T-cell (primary cell): ENCODE results near the gene KCNK4. TPM values are rescaled to one million over a fixed set of nuclear protein-coding genes. Genes with fewer than 3 reads are reported as not detected.

Source experiments
- ATAC-seq, 4 experiments: fragments of 200-7000 bp in 3 of 4; fragments of 150-1000 bp in 1 of 4; cut with Tn5 transposase; replicated peaks in 1 of 4; 1 replicate in 3 of 4; 2 replicates in 1 of 4; pipeline ENCODE4 v1.10.0; 2021; ENCODE audit warnings: moderate library complexity in 3 of 4, mild to moderate bottlenecking in 2 of 4, moderate number of reproducible peaks in 1 of 4
- CTCF ChIA-PET, 2 donors: fragments of 300-600 bp; sonication (Branson Sonifier 250); formaldehyde crosslinking; loops; one replicate each; lab custom pipeline; 2022; ENCODE audit warnings: antibody characterized with exemption in 2 of 2; lab: Charles Lee
- POLR2A ChIA-PET, 2 donors: fragments of 300-600 bp; sonication (Branson Sonifier 250); formaldehyde crosslinking; loops; one replicate each; lab custom pipeline; 2022; ENCODE audit warnings: antibody characterized with exemption in 2 of 2; lab: Charles Lee
- DNase-seq, 35 experiments: peaks; one replicate each; pipeline versions ENCODE4 v3.0.0 to v3.0.0-alpha.2; 2013 to 2023
- H3K27ac ChIP-seq: one replicate; pipeline ENCODE4 v1.5.1; 2013; ENCODE audit warnings: low read length
- H3K27me3 ChIP-seq, 2 experiments: replicated peaks in 1 of 2; 1 replicate in 1 of 2; 2 replicates in 1 of 2; pipeline versions ENCODE4 v1.6.1 to v1.7.0; 2013; ENCODE audit warnings: low read length in 1 of 2, mixed read lengths in 1 of 2; ENCODE audit not compliant: control insufficient read depth in 2 of 2, insufficient read depth in 2 of 2; ENCODE audit errors: extremely low read depth in 1 of 2
- H3K36me3 ChIP-seq, 2 donors: 1 replicate in 1 of 2; 2 replicates in 1 of 2; pipeline versions ENCODE4 v1.6.1 to v1.7.0; 2013; ENCODE audit warnings: low read length in 1 of 2; ENCODE audit not compliant: control insufficient read depth in 2 of 2, insufficient read depth in 1 of 2; ENCODE audit errors: extremely low read depth in 1 of 2
- H3K4me1 ChIP-seq, 2 experiments: 1 replicate in 1 of 2; 2 replicates in 1 of 2; pipeline versions ENCODE4 v1.6.1 to v1.7.0; 2013; ENCODE audit warnings: low read length in 2 of 2, mixed read lengths in 1 of 2; ENCODE audit not compliant: insufficient read depth in 2 of 2, control insufficient read depth in 1 of 2; ENCODE audit errors: extremely low read depth in 1 of 2
- H3K4me3 ChIP-seq, 2 donors: 1 replicate in 1 of 2; 2 replicates in 1 of 2; pipeline versions ENCODE4 v1.5.1 to v1.7.0; 2013; ENCODE audit warnings: mild to moderate bottlenecking in 2 of 2, low read length in 1 of 2, moderate library complexity in 1 of 2; ENCODE audit not compliant: control insufficient read depth in 1 of 2; ENCODE audit errors: extremely low read depth in 1 of 2
- H3K9me3 ChIP-seq: 2 replicates; pipeline ENCODE4 v1.7.0; 2013
- H3K27ac Mint-ChIP-seq, 2 donors: one replicate each; pipeline ENCODE4 v1.8.0; 2020 to 2021; ENCODE audit warnings: mild to moderate bottlenecking in 2 of 2, mixed read lengths in 2 of 2
- H3K27me3 Mint-ChIP-seq, 2 donors: one replicate each; pipeline ENCODE4 v1.8.0; 2021 to 2022; ENCODE audit warnings: mixed read lengths in 2 of 2
- H3K36me3 Mint-ChIP-seq: one replicate; pipeline ENCODE4 v1.8.0; 2021; ENCODE audit warnings: mixed read lengths
- H3K4me1 Mint-ChIP-seq, 3 donors: one replicate each; pipeline ENCODE4 v1.8.0; 2020 to 2022; ENCODE audit warnings: mixed read lengths in 3 of 3, mild to moderate bottlenecking in 1 of 3
- H3K4me3 Mint-ChIP-seq, 3 donors: one replicate each; pipeline ENCODE4 v1.8.0; 2020 to 2022; ENCODE audit warnings: mild to moderate bottlenecking in 3 of 3, mixed read lengths in 3 of 3, moderate library complexity in 3 of 3
- H3K9me3 Mint-ChIP-seq, 3 donors: one replicate each; pipeline ENCODE4 v1.8.0; 2020 to 2022; ENCODE audit warnings: mixed read lengths in 3 of 3
- WGBS: methylation state at CpG from one replicate; pipeline ENCODE4 v1.1.5; 2013; ENCODE audit warnings: missing lambda C conversion rate; ENCODE audit not compliant: insufficient coverage; 5-methylcytosine and 5-hydroxymethylcytosine counted together
- total RNA-seq, 35 experiments: library from RNA in 6 of 35; stranded (reverse) in 6 of 35; fragments of 120-200 nt in 1 of 35; gene quantifications; one replicate each; pipeline versions ENCODE4 v1.2.1 to v1.2.4 and lab custom pipeline; 2013 to 2026

The KCNK4 gene
- total RNA-seq, 5 donors from 2014 or later (not counting 1 experiment from before 2014, with no cell fraction given) = 0.22 to 0.35 (median 0.33) TPM; not detected in 2

DNA sequence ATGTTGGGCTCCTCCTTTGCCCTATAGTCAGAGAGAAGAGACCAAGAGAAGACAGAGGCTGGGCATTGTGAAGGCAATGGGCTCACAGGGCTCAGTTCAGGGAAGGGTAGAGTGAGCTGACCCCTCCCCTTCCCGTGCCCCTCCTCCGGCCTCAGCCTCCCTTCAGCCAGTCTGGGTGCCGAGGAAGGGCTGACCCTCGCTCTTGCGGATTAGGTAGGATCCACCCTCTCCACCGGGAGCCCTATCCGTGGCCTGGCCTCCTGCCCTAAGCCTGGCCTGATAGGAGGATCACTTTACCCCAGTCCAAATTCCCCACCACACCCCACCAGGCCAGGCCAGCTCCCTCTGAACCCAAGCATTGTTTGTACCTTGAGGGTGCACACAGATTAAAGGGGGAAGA, 42.5 kb upstream of the KCNK4 start:
- Histone ChIP-seq H3K9me3 (no peaks in the 10 kb centered on the region), H3K4me3 (no peak overlapping the region), H3K27me3 (peaks cover 0 to 17% of the 10 kb centered on the region in 2 experiments), H3K36me3 (peaks cover under 1 to 7% of the 10 kb centered on the region in 2 donors), H3K27ac (no peak overlapping the region), H3K4me1 (peaks cover 11 to 61% of the 10 kb centered on the region in 2 experiments)
- no peak for ATAC-seq
- 87% methylated on average over 7 of the region's 7 CpGs for WGBS
- ChIA-PET POLR2A (no interaction called here), CTCF (no interaction called here)
- H3K27ac Mint-ChIP-seq = no peak overlapping the region
- no peaks in the 10 kb centered on the region for H3K36me3 Mint-ChIP-seq
- no peak for DNase-seq
- H3K4me3 Mint-ChIP-seq = peak overlapping the region in 2 of 3 donors; percentile 76 to 89
- no peaks in the 10 kb centered on the region for H3K27me3 Mint-ChIP-seq
- no peaks in the 10 kb centered on the region for H3K9me3 Mint-ChIP-seq
- peaks cover 30 to 39% (median 31%) of the 10 kb centered on the region in 3 donors for H3K4me1 Mint-ChIP-seq

- peaks cover 25 to 34% (median 28%) of the 10 kb centered on the region in 3 donors for H3K4me1 Mint-ChIP-seq
- Histone ChIP-seq H3K36me3 (peaks cover 0 to 3% of the 10 kb centered on the region in 2 donors), H3K4me1 (peaks cover 11 to 61% of the 10 kb centered on the region in 2 experiments), H3K27me3 (peaks cover 0 to 17% of the 10 kb centered on the region in 2 experiments), H3K4me3 (no peak overlapping the region), H3K27ac (no peak overlapping the region), H3K9me3 (no peaks in the 10 kb centered on the region)
- no peaks in the 10 kb centered on the region for H3K36me3 Mint-ChIP-seq
- H3K27ac Mint-ChIP-seq = no peak overlapping the region
- ChIA-PET POLR2A (no interaction called here), CTCF (interaction anchor here in 1 of 2 donors (0.6 to 2.0 kb wide), 2 partner anchors 34 to 55 kb away, joined by 5 to 7 read pairs; no protein-coding TSS in a partner anchor)
- H3K9me3 Mint-ChIP-seq = no peaks in the 10 kb centered on the region
- H3K27me3 Mint-ChIP-seq = no peaks in the 10 kb centered on the region
- no peak for DNase-seq
- no peak for ATAC-seq
- 89% methylated on average over 3 of the region's 4 CpGs for WGBS
- peak overlapping the region in 2 of 3 donors; percentile 21 to 39 for H3K4me3 Mint-ChIP-seq
These were observed 42.1 kb upstream of the KCNK4 start for GRCh38 chr11:64249038-64249437.

GRCh38 chr11:64249563-64250414, 41.3 kb upstream of the KCNK4 start:
- Histone ChIP-seq H3K36me3 (no peaks in the 10 kb centered on the region), H3K4me3 (no peak overlapping the region), H3K27me3 (peaks cover 0 to 17% of the 10 kb centered on the region in 2 experiments), H3K9me3 (no peaks in the 10 kb centered on the region), H3K27ac (no peak overlapping the region), H3K4me1 (peaks cover 11 to 57% of the 10 kb centered on the region in 2 experiments)
- no peak for ATAC-seq
- Mint-ChIP-seq H3K4me3 (peak overlapping the region; percentile 39 to 52 (median 43)), H3K27ac (no peak overlapping the region), H3K4me1 (peaks cover 25 to 31% (median 28%) of the 10 kb centered on the region in 3 donors), H3K36me3 (no peaks in the 10 kb centered on the region), H3K9me3 (no peaks in the 10 kb centered on the region), H3K27me3 (no peaks in the 10 kb centered on the region)
- CTCF ChIA-PET = interaction anchor here in 1 of 2 donors (0.6 to 2.0 kb wide), 3 partner anchors 33 to 55 kb away, joined by 4 to 7 read pairs (median 5); no protein-coding TSS in a partner anchor
- POLR2A ChIA-PET = no interaction called here
- WGBS = 97% methylated on average over 2 of the region's 8 CpGs
- no peak for DNase-seq

DNA sequence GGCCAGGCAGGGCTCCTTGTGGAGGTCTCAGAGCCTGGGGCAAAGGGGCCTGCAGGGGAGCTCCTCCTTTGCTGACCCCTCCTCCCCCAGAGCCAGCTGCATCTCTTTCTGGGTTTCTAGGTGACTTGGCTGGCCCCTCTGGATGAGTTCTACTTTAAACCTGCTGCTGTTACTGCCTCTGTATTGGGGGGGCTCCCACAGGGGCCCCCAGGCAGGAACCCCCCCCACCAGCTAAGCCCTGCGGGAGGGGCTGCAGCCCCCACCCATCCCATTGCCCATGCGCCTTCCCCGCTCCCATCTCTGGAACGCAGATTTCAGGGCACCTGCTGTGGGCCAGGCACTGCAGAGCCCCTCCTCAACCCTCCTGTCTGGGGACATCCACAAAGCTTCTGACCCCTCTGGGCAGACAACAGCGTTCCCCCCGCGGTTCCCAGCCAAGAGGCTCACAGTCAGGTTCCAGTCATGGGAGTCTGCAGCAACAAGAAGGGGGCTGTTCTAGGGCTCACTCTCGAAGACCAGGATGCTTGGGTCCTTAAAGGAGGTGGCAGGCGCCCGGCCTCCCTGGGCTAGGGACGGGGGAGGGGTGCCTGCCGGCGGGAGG, 40.6 kb upstream of the KCNK4 start:
- Mint-ChIP-seq H3K9me3 (no peaks in the 10 kb centered on the region), H3K27ac (no peak overlapping the region), H3K27me3 (no peaks in the 10 kb centered on the region), H3K4me3 (peak overlapping the region; percentile 78 to 89 (median 83)), H3K36me3 (no peaks in the 10 kb centered on the region), H3K4me1 (peaks cover 24 to 27% (median 24%) of the 10 kb centered on the region in 3 donors)
- Histone ChIP-seq H3K27ac (no peak overlapping the region), H3K4me1 (peaks cover 8 to 50% of the 10 kb centered on the region in 2 experiments), H3K4me3 (peak overlapping the region; percentile 39 to 55), H3K27me3 (peaks cover 0 to 17% of the 10 kb centered on the region in 2 experiments), H3K36me3 (no peaks in the 10 kb centered on the region), H3K9me3 (no peaks in the 10 kb centered on the region)
- WGBS = 7% methylated on average over 9 of the region's 13 CpGs
- ATAC-seq (no peak), DNase-seq (no peak)
- ChIA-PET POLR2A (no interaction called here), CTCF (interaction anchor here in 1 of 2 donors (0.9 to 2.0 kb wide), 3 partner anchors 51 to 54 kb away, joined by 4 to 7 read pairs (median 6); no protein-coding TSS in a partner anchor)

- H3K27me3 ChIP-seq = peaks cover 0 to 17% of the 10 kb centered on the region in 2 experiments
- peak within 1 kb of the TSS; percentile 39 to 48 for H3K27ac Mint-ChIP-seq
- H3K4me3 Mint-ChIP-seq = peak within 1 kb of the TSS; percentile 79 to 89 (median 83)
- H3K4me1 Mint-ChIP-seq = peaks cover 18 to 24% (median 20%) of the 10 kb centered on the region in 3 donors
- no peak within 1 kb of the TSS for H3K27ac ChIP-seq
- no peaks in the 10 kb centered on the region for H3K27me3 Mint-ChIP-seq
- H3K36me3 ChIP-seq = peaks cover 0 to 2% of the 10 kb centered on the region in 2 donors
- H3K9me3 Mint-ChIP-seq = no peaks in the 10 kb centered on the region
- H3K4me3 ChIP-seq = peak within 1 kb of the TSS; percentile 70 to 81
- CTCF ChIA-PET = interaction anchor here (0.6 to 2.0 kb wide), 4 partner anchors 47 to 53 kb away, joined by 4 to 7 read pairs (median 6); no protein-coding TSS in a partner anchor
- DNase-seq = peak in 26 of 35 experiments; percentile 27 to 75 (median 52)
- ATAC-seq = peak; percentile 59 to 73 (median 62)
- peaks cover 8 to 43% of the 10 kb centered on the region in 2 experiments for H3K4me1 ChIP-seq
- 0% methylated on average over 59 of the region's 75 CpGs for WGBS
- no peaks in the 10 kb centered on the region for H3K36me3 Mint-ChIP-seq
- H3K9me3 ChIP-seq = no peaks in the 10 kb centered on the region
- POLR2A ChIA-PET = no interaction called here
These were observed 39.9 kb upstream of the KCNK4 start, which contains the start of gene PLCB3 for GRCh38 chr11:64251016-64251752. PLCB3 (plus strand) TSS chr11:64251530; CDS start chr11:64251650, 120 bp downstream.
